Medulla oblongata (tissue), 1 donor: Measurements from ENCODE around the gene SLC30A3.

Experiments used
- DNase-seq: peaks from one replicate; pipeline ENCODE4 v3.0.0-alpha.2; 2015; ENCODE audit errors: extremely low spot score

The SLC30A3 gene

GRCh38 chr2:27204566-27204965, 58.3 kb downstream of the SLC30A3 start:
- no peak for DNase-seq

DNA sequence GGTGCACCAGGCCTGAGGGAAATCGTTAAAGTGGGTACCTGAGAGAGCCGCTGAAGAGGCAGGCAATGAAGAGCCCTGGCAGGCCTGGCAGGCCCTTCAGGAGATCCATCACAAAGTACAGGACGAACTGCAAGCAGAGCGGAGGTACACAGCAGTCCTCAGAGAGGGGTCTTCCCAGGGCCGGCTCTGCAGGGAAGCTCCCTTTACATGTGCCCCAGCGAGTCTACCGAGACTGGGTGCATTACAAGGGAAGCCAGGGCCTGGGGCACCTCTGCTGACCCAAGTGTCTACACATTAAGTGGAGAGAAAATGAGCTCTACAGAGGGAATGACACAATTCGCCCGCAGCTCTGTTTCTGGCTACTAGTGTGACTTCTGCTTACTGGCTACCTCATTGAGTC, 59.1 kb downstream of the SLC30A3 start:
- no peak for DNase-seq
